Neutrophil (primary cell): ENCODE results near the gene FBXO33.
"Not testable (repeated sequence)": the region's sequence is repeated elsewhere in the genome, so short reads cannot be mapped to it uniquely, and the experiment has no call there.

Source experiments
- H3K27ac ChIP-seq: fragments of 200-600 bp; sonication (generic); 2 replicates; pipeline ENCODE4 v1.5.1; 2016; ENCODE audit warnings: mild to moderate bottlenecking, moderate library complexity
- H3K27me3 ChIP-seq: fragments of 200-600 bp; sonication (generic); 2 replicates; pipeline ENCODE4 v1.6.0; 2016; ENCODE audit warnings: mild to moderate bottlenecking
- H3K36me3 ChIP-seq: fragments of 200-600 bp; sonication (generic); 2 replicates; pipeline ENCODE4 v1.5.1; 2017
- H3K4me1 ChIP-seq, 2 experiments: fragments of 200-600 bp in 1 of 2; sonication (generic) in 1 of 2; 1 replicate in 1 of 2; 2 replicates in 1 of 2; pipeline versions ENCODE4 v1.5.1 to v1.6.1; 2013 to 2016; ENCODE audit warnings: low read depth in 1 of 2, low read length in 1 of 2, mild to moderate bottlenecking in 1 of 2, moderate library complexity in 1 of 2; ENCODE audit not compliant: control insufficient read depth in 1 of 2, insufficient read depth in 1 of 2
- H3K4me3 ChIP-seq, 2 experiments: fragments of 200-600 bp in 1 of 2; sonication (generic) in 1 of 2; 1 replicate in 1 of 2; 2 replicates in 1 of 2; pipeline ENCODE4 v1.5.1; 2013 to 2016; ENCODE audit warnings: low read depth in 1 of 2, low read length in 1 of 2, mild to moderate bottlenecking in 1 of 2, moderate library complexity in 1 of 2
- H3K9me3 ChIP-seq: fragments of 200-600 bp; sonication (generic); 2 replicates; pipeline ENCODE4 v1.5.1; 2016
- CTCF ChIP-seq: fragments of 200-600 bp; sonication (generic); IDR thresholded peaks from 2 replicates; pipeline ENCODE4 v1.5.1; 2016; ENCODE audit warnings: antibody characterized with exemption

FBXO33 gene

GRCh38 chr14:39366460-39367386 is 65.5 kb downstream of the FBXO33 start:
- Histone ChIP-seq H3K36me3 (peaks cover 17% of the 10 kb centered on the region), H3K9me3 (no peaks in the 10 kb centered on the region)
- no peak for TF ChIP-seq CTCF

GRCh38 chr14:39365354-39365753 is 66.9 kb downstream of the FBXO33 start:
- Histone ChIP-seq H3K4me3 (no peak overlapping the region), H3K4me1 (no peaks in the 10 kb centered on the region), H3K9me3 (no peaks in the 10 kb centered on the region), H3K36me3 (peaks cover 16% of the 10 kb centered on the region), H3K27ac (no peak overlapping the region), H3K27me3 (no peaks in the 10 kb centered on the region)
- no peak for TF ChIP-seq CTCF

More at GRCh38 chr14:39366460-39367386, 65.5 kb downstream of the FBXO33 start:
- H3K4me1 ChIP-seq: no peaks in the 10 kb centered on the region
- no peak overlapping the region for H3K4me3 ChIP-seq
- no peaks in the 10 kb centered on the region for H3K27me3 ChIP-seq
- no peak overlapping the region for H3K27ac ChIP-seq

- H3K27me3 ChIP-seq: no peaks in the 10 kb centered on the region
- H3K4me1 ChIP-seq: no peaks in the 10 kb centered on the region
- no peak overlapping the region for H3K27ac ChIP-seq
- no peaks in the 10 kb centered on the region for H3K9me3 ChIP-seq
- H3K36me3 ChIP-seq: peaks cover 10% of the 10 kb centered on the region
- TF ChIP-seq CTCF: no peak
- no peak overlapping the region for H3K4me3 ChIP-seq
These were observed 67.7 kb downstream of the FBXO33 start for GRCh38 chr14:39364509-39364908.

- H3K4me3 ChIP-seq, H3K27ac ChIP-seq, H3K27me3 ChIP-seq, H3K9me3 ChIP-seq, H3K4me1 ChIP-seq, H3K36me3 ChIP-seq: not testable (repeated sequence)
These were observed 70.7 kb downstream of the FBXO33 start for GRCh38 chr14:39361556-39361955.

- Histone ChIP-seq H3K36me3 (peaks cover 5% of the 10 kb centered on the region), H3K27ac (no peak overlapping the region), H3K9me3 (no peaks in the 10 kb centered on the region), H3K4me1 (no peaks in the 10 kb centered on the region), H3K4me3 (no peak overlapping the region), H3K27me3 (no peaks in the 10 kb centered on the region)
- no peak for TF ChIP-seq CTCF
These were observed 71.9 kb downstream of the FBXO33 start for GRCh38 chr14:39360316-39360715.

- not testable (repeated sequence) for H3K36me3 ChIP-seq, H3K4me3 ChIP-seq, H3K4me1 ChIP-seq, H3K27ac ChIP-seq, H3K27me3 ChIP-seq, H3K9me3 ChIP-seq
These were observed 73.2 kb downstream of the FBXO33 start for GRCh38 chr14:39359069-39359468.
